Measurements from ENCODE around the gene ZFHX3. TPM values are rescaled to one million over a fixed set of nuclear protein-coding genes. Genes with fewer than 3 reads are reported as not detected.

ZFHX3 gene
- total and polyA plus RNA-seq, 2 donors from 2014 or later = 2.3 to 29.3 TPM

GRCh38 chr16:72744076-72744793 lies 303.7 kb downstream of the ZFHX3 start:
- no peaks in the 10 kb centered on the region for H3K27me3 ChIP-seq (ENCODE audit: control insufficient read depth, insufficient read depth, low read length)
- no peaks in the 10 kb centered on the region for H3K9me3 ChIP-seq (ENCODE audit: control insufficient read depth in 2 of 3, insufficient read depth in 1 of 3, low read length in 3 of 3)
- TF ChIP-seq, protein P1, sequence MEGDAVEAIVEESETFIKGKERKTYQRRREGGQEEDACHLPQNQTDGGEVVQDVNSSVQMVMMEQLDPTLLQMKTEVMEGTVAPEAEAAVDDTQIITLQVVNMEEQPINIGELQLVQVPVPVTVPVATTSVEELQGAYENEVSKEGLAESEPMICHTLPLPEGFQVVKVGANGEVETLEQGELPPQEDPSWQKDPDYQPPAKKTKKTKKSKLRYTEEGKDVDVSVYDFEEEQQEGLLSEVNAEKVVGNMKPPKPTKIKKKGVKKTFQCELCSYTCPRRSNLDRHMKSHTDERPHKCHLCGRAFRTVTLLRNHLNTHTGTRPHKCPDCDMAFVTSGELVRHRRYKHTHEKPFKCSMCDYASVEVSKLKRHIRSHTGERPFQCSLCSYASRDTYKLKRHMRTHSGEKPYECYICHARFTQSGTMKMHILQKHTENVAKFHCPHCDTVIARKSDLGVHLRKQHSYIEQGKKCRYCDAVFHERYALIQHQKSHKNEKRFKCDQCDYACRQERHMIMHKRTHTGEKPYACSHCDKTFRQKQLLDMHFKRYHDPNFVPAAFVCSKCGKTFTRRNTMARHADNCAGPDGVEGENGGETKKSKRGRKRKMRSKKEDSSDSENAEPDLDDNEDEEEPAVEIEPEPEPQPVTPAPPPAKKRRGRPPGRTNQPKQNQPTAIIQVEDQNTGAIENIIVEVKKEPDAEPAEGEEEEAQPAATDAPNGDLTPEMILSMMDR (IDR thresholded peaks at IDR 0.05; ENCODE audit: borderline replicate concordance, extremely low read depth, insufficient read depth) = no peak
- no peaks in the 10 kb centered on the region for H3K4me1 ChIP-seq (ENCODE audit: control insufficient read depth in 2 of 3, insufficient read depth in 2 of 3, low read depth in 1 of 3, low read length in 3 of 3)
- H3K4me3 ChIP-seq (ENCODE audit: low read length in 3 of 3) = no peak overlapping the region
- H3K9ac ChIP-seq (ENCODE audit: low read length in 3 of 3) = no peak overlapping the region
- no peak for FAIRE-seq
- no peak overlapping the region for H3K27ac ChIP-seq (ENCODE audit: low read depth in 2 of 2, low read length in 2 of 2)
- intact Hi-C loops (cut with DNase I) = no loop called here
- DNase-seq = no peak
- no peaks in the 10 kb centered on the region for H3K36me3 ChIP-seq (ENCODE audit: control insufficient read depth in 2 of 3, insufficient read depth in 3 of 3, low read length in 3 of 3)

DNA sequence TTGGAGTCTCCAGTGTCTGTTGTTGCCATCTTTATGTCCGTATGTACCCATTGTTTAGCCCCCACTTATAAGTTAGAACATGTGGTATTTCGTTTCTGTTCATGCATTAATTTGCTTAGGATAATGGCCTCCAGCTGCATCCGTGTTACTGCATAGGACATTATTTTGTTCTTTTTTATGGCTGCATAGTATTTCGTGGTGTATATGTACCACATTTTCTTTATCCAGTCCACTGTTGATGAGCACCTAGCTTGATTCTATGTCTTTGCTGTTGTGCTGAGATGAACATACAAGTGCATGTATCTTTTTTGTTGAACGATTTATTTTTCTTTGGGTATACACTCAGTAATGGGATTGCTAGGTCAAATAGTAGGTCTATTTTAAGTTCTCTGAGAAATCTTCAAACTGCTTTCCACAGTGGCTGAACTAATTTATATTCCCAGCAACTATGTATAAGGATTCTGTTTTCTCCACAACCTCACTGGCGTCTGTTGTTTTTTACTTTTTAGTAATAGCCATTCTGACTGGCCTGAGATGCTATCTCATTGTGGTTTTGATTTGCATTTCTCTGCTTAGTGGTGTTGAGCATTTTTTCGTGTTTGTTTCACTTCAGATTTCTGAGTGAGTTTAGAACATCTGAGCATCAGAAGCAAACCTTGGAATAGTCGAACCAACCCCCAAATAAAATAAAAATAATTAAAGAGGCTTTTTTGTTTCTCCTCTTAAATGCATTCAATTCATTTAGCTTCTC lies 304.7 kb downstream of the ZFHX3 start:
- FAIRE-seq (no peak), DNase-seq (no peak)
- TF ChIP-seq, protein P1 (IDR thresholded peaks at IDR 0.05; ENCODE audit: borderline replicate concordance, extremely low read depth, insufficient read depth) = no peak
- H3K9ac ChIP-seq (ENCODE audit: low read length in 3 of 3) = no peak overlapping the region
- H3K4me1 ChIP-seq (ENCODE audit: control insufficient read depth in 2 of 3, insufficient read depth in 2 of 3, low read depth in 1 of 3, low read length in 3 of 3) = no peaks in the 10 kb centered on the region
- intact Hi-C loops (cut with DNase I) = no loop called here
- H3K27me3 ChIP-seq (ENCODE audit: control insufficient read depth, insufficient read depth, low read length) = no peaks in the 10 kb centered on the region
- no peaks in the 10 kb centered on the region for H3K36me3 ChIP-seq (ENCODE audit: control insufficient read depth in 2 of 3, insufficient read depth in 3 of 3, low read length in 3 of 3)
- no peak overlapping the region for H3K4me3 ChIP-seq (ENCODE audit: low read length in 3 of 3)
- no peak overlapping the region for H3K27ac ChIP-seq (ENCODE audit: low read depth in 2 of 2, low read length in 2 of 2)
- no peaks in the 10 kb centered on the region for H3K9me3 ChIP-seq (ENCODE audit: control insufficient read depth in 2 of 3, insufficient read depth in 1 of 3, low read length in 3 of 3)

GRCh38 chr16:72740347-72740746 lies 307.6 kb downstream of the ZFHX3 start:
- Histone ChIP-seq H3K9ac (ENCODE audit: low read length in 3 of 3) (no peak overlapping the region), H3K9me3 (ENCODE audit: control insufficient read depth in 2 of 3, insufficient read depth in 1 of 3, low read length in 3 of 3) (no peaks in the 10 kb centered on the region), H3K36me3 (ENCODE audit: control insufficient read depth in 2 of 3, insufficient read depth in 3 of 3, low read length in 3 of 3) (no peaks in the 10 kb centered on the region), H3K27me3 (ENCODE audit: control insufficient read depth, insufficient read depth, low read length) (no peaks in the 10 kb centered on the region), H3K4me3 (ENCODE audit: low read length in 3 of 3) (no peak overlapping the region), H3K4me1 (ENCODE audit: control insufficient read depth in 2 of 3, insufficient read depth in 2 of 3, low read depth in 1 of 3, low read length in 3 of 3) (peaks cover 0 to 3% (median 2%) of the 10 kb centered on the region in 3 donors), H3K27ac (ENCODE audit: low read depth in 2 of 2, low read length in 2 of 2) (no peak overlapping the region)
- no peak for DNase-seq
- FAIRE-seq = no peak
- TF ChIP-seq, protein P1 (IDR thresholded peaks at IDR 0.05; ENCODE audit: borderline replicate concordance, extremely low read depth, insufficient read depth) = no peak
- intact Hi-C loops (cut with DNase I) = no loop called here

Data from kidney (tissue), 14 donors.